ENCODE data around the gene RASAL1.

RASAL1 gene

GRCh38 chr12:113055594-113056380 lies 79.8 kb downstream of the RASAL1 start:
- DNase-seq: no peak

- DNase-seq: no peak
Observed at GRCh38 chr12:113054948-113055486, 80.5 kb downstream of the RASAL1 start.

DNA sequence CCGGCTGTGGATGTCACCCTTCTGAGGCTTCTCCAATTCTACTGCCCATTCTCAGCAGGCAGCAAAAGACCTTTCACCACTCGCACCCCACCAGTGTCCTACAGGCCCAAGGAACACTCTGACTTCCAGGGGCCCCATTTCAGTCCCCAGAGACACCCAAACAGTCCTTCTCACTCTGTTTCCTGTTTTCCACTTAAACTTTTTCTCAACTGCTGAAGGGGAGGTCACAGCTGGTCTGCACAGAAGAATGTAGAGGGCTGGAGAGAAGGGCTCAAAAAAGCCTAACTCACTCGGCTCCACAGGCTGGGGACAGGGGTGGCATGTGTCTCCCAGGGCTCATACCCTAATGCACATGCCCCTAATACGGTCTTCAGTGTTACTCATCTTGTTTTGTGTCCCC lies 83.2 kb downstream of the RASAL1 start:
- no peak for DNase-seq

- DNase-seq: no peak
Observed at GRCh38 chr12:113051759-113052158, 83.8 kb downstream of the RASAL1 start.

- no peak for DNase-seq
Observed at GRCh38 chr12:113050795-113051194, 84.8 kb downstream of the RASAL1 start.

- DNase-seq: no peak
Observed at GRCh38 chr12:113049976-113050742, 85.4 kb downstream of the RASAL1 start.

Data from NCI-H2081 treated with DMSO at 0.1 percent for 48 hours (cell line).